ENCODE measurements around the gene RBM26. TPM values are rescaled to one million over a fixed set of nuclear protein-coding genes. Genes with fewer than 3 reads are reported as not detected.

The RBM26 gene, protein sequence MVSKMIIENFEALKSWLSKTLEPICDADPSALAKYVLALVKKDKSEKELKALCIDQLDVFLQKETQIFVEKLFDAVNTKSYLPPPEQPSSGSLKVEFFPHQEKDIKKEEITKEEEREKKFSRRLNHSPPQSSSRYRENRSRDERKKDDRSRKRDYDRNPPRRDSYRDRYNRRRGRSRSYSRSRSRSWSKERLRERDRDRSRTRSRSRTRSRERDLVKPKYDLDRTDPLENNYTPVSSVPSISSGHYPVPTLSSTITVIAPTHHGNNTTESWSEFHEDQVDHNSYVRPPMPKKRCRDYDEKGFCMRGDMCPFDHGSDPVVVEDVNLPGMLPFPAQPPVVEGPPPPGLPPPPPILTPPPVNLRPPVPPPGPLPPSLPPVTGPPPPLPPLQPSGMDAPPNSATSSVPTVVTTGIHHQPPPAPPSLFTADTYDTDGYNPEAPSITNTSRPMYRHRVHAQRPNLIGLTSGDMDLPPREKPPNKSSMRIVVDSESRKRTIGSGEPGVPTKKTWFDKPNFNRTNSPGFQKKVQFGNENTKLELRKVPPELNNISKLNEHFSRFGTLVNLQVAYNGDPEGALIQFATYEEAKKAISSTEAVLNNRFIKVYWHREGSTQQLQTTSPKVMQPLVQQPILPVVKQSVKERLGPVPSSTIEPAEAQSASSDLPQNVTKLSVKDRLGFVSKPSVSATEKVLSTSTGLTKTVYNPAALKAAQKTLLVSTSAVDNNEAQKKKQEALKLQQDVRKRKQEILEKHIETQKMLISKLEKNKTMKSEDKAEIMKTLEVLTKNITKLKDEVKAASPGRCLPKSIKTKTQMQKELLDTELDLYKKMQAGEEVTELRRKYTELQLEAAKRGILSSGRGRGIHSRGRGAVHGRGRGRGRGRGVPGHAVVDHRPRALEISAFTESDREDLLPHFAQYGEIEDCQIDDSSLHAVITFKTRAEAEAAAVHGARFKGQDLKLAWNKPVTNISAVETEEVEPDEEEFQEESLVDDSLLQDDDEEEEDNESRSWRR
- total RNA-seq (2013) = 26.6 TPM
- polyA plus RNA-seq (10 to 100 TPM in 1 of 3 donors, 1 to 10 TPM in 2; 3.5 to 25.3 (median 5.0) TPM), polyA minus RNA-seq (8.2 and 9.9 TPM in 2 replicates), total RNA-seq (22.9 to 96.1 (median 73.4) reads per million in 11 experiments)

DNA sequence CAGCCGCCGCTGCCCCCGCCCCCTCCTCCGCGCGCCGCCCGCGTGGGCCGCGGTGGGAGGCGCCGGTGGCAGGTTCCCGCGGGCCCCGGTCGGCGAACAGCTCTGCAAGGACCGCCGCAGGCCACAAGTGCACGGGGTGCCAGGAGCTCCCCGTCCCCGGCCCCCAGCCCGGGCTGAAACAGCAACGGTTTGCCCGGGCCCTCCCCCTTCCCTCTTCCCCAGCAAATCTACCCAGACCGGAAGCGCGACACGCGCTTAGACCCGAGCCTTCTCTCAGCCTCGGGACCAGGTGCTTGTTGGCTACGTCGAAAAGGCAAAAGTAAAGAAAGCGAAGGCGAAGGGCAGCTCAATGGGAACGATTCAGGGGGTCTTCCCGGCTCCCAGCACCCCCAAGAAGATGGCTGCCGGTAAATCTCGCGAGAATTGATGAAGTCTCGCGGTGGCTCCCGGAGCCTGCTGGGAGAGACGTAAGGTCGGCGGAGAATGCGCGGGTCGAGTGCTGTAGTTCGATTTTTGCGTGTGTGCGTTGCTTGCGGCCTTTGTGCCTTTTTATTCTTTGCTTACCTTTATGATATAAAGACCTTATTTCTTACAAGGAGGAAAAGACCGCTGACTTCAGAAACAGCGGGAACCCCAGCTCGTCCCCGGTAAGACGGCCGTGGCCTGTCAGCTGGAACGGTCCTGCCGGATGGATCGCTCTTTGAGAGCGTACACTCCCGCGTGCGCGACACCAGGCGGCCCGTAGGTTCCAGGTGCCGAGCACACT lies at the start of gene RBM26:
RBM26 (minus strand) TSS at position 425 of the 766 bp plus-strand sequence. CDS start 481 bp downstream, outside the sequence.
- H3K9ac ChIP-seq (ENCODE audit: insufficient read depth, low read length, poor library complexity, severe bottlenecking) = peak within 1 kb of the TSS; percentile 98
- peaks cover 25% of the 10 kb centered on the region for H3K4me1 Mint-ChIP-seq
- no peaks in the 10 kb centered on the region for H3K36me3 ChIP-seq (replicated peaks in 1 of 2; ENCODE audit: control insufficient read depth in 1 of 2, insufficient read depth in 2 of 2, low read length in 2 of 2)
- intact Hi-C loops (cut with micrococcal nuclease) = no loop called here
- H4K20me1 ChIP-seq (ENCODE audit: insufficient read depth, low read length) = peaks cover 19% of the 10 kb centered on the region
- under 1% methylated on average over 49 of the region's 72 CpGs for WGBS (ENCODE audit: insufficient coverage)
- H3K27me3 ChIP-seq (ENCODE audit: control insufficient read depth in 2 of 2, insufficient read depth in 2 of 2, low read length in 2 of 2) = no peaks in the 10 kb centered on the region
- no peaks in the 10 kb centered on the region for H3K9me3 Mint-ChIP-seq
- DNase-seq = peak; percentile 89 to 92 (median 90)
- H3K36me3 Mint-ChIP-seq = peaks cover 5 to 6% of the 10 kb centered on the region in 2 donors
- H3K27ac Mint-ChIP-seq = peak within 1 kb of the TSS in 6 of 7 donors; percentile 93 to 99 (median 99)
- peak within 1 kb of the TSS; percentile 98 for H2AFZ ChIP-seq (ENCODE audit: insufficient read depth, low read depth, low read length, poor library complexity, severe bottlenecking)
- no peaks in the 10 kb centered on the region for H3K9me3 ChIP-seq (replicated peaks in 1 of 2; ENCODE audit: control insufficient read depth in 1 of 2, insufficient read depth in 1 of 2, low read length in 2 of 2)
- peak within 1 kb of the TSS; percentile 88 for H3K4me2 ChIP-seq (replicated peaks; ENCODE audit: extremely low read depth, low read length, poor library complexity, severe bottlenecking)
- H3K79me2 ChIP-seq (ENCODE audit: insufficient read depth, low read length) = peaks cover 51% of the 10 kb centered on the region
- peak within 1 kb of the TSS; percentile 59 to 91 (median 85) for H3K4me3 ChIP-seq (replicated peaks in 1 of 3; ENCODE audit: low read depth in 2 of 3, low read length in 3 of 3)
- H3K27me3 Mint-ChIP-seq (ENCODE audit: low read depth in 3 of 3) = peaks cover 0 to 2% (median 0%) of the 10 kb centered on the region in 3 donors
- TF ChIP-seq, protein P1, sequence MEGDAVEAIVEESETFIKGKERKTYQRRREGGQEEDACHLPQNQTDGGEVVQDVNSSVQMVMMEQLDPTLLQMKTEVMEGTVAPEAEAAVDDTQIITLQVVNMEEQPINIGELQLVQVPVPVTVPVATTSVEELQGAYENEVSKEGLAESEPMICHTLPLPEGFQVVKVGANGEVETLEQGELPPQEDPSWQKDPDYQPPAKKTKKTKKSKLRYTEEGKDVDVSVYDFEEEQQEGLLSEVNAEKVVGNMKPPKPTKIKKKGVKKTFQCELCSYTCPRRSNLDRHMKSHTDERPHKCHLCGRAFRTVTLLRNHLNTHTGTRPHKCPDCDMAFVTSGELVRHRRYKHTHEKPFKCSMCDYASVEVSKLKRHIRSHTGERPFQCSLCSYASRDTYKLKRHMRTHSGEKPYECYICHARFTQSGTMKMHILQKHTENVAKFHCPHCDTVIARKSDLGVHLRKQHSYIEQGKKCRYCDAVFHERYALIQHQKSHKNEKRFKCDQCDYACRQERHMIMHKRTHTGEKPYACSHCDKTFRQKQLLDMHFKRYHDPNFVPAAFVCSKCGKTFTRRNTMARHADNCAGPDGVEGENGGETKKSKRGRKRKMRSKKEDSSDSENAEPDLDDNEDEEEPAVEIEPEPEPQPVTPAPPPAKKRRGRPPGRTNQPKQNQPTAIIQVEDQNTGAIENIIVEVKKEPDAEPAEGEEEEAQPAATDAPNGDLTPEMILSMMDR (IDR thresholded peaks at IDR 0.05) = no peak
- peak within 1 kb of the TSS; percentile 79 to 99 for H3K27ac ChIP-seq (ENCODE audit: low read depth in 1 of 2, low read length in 2 of 2)
- H3K4me1 ChIP-seq (ENCODE audit: control insufficient read depth in 1 of 2, insufficient read depth in 2 of 2, low read length in 2 of 2) = peaks cover 24 to 45% of the 10 kb centered on the region in 2 donors
- H3K4me3 Mint-ChIP-seq = peak within 1 kb of the TSS; percentile 88 to 93

Measured in CD14-positive monocyte (primary cell).